Neural cell (in vitro differentiated cells): ENCODE results near the gene SLPI.

Experiments
- EP300 ChIP-seq: fragments of 450-650 bp; conservative IDR thresholded peaks from 2 replicates; pipeline ENCODE4 v1.6.1; 2014; ENCODE audit warnings: antibody characterized with exemption, mild to moderate bottlenecking, moderate library complexity; ENCODE audit not compliant: poor library complexity, severe bottlenecking
- EZH2 ChIP-seq: fragments of 200-600, 300-800 bp; shearing (Covaris generic), sonication (generic); IDR thresholded peaks from 2 replicates; pipeline ENCODE4 v1.6.1; 2014; ENCODE audit warnings: antibody characterized with exemption, low read length, borderline replicate concordance, mild to moderate bottlenecking; ENCODE audit not compliant: insufficient read depth, poor library complexity, severe bottlenecking
- MXI1 ChIP-seq: fragments of 450-650 bp; conservative IDR thresholded peaks from 2 replicates; pipeline ENCODE4 v1.6.1; 2014; ENCODE audit warnings: antibody characterized with exemption, mild to moderate bottlenecking; ENCODE audit not compliant: poor library complexity, severe bottlenecking
- POLR2AphosphoS5 ChIP-seq: IDR thresholded peaks from 2 replicates; pipeline ENCODE4 v1.6.1; 2012
- RAD21 ChIP-seq: fragments of 450-650 bp; conservative IDR thresholded peaks from 2 replicates; pipeline ENCODE4 v1.6.1; 2014; ENCODE audit warnings: antibody characterized with exemption, mild to moderate bottlenecking, moderate library complexity
- REST ChIP-seq: IDR thresholded peaks from 2 replicates; pipeline ENCODE4 v1.6.1; 2012; ENCODE audit warnings: borderline replicate concordance
- SMC3 ChIP-seq: fragments of 450-650 bp; conservative IDR thresholded peaks from 2 replicates; pipeline ENCODE4 v1.6.1; 2014; ENCODE audit warnings: antibody characterized with exemption, mild to moderate bottlenecking, moderate library complexity; ENCODE audit not compliant: poor library complexity
- TAF1 ChIP-seq: IDR thresholded peaks from 2 replicates; pipeline ENCODE4 v1.6.1; 2012; ENCODE audit warnings: low read depth
- TF ChIP-seq, protein P1 (sequence below): fragments of 450-650 bp; IDR thresholded peaks from 2 replicates; pipeline ENCODE4 v1.5.1; 2014; ENCODE audit warnings: antibody characterized with exemption, mild to moderate bottlenecking, moderate library complexity; ENCODE audit not compliant: poor library complexity, severe bottlenecking

DNA sequence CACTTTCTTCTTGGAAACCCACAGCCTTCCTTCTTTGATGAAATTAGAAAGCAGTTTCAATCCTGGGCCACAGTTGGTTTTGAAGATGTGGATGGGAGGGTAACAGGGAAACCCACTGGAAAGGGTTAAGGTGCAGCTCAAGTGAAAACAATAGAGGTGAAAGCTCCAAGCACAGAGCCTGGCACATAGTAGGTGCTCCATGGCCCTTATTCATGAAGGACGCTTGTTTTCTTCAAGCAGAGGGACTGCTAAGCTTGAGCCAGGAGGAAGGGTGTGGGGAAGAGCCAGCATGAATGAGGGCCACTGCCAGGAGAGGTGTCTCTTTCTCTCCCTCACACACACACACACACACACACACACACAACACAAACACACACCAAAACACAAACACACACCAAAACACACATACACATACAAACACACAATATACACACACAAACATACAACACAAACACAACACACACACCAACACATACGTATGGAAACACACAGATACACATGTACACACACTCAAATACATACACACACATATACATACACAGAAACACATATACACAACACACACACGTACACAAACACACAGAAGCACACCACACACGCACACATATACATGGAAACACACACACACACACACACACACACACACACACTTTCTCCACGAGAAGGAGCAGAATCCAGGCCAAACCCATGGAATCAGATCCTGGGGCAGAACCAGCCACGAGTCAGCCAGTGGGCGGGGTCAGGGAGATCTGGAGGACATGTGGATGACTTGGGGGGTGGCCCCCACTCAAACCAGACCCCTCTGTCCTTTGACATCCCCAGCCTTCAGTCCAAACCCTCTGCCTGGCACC is 28.6 kb upstream of the SLPI start:
- TF ChIP-seq, protein P1, sequence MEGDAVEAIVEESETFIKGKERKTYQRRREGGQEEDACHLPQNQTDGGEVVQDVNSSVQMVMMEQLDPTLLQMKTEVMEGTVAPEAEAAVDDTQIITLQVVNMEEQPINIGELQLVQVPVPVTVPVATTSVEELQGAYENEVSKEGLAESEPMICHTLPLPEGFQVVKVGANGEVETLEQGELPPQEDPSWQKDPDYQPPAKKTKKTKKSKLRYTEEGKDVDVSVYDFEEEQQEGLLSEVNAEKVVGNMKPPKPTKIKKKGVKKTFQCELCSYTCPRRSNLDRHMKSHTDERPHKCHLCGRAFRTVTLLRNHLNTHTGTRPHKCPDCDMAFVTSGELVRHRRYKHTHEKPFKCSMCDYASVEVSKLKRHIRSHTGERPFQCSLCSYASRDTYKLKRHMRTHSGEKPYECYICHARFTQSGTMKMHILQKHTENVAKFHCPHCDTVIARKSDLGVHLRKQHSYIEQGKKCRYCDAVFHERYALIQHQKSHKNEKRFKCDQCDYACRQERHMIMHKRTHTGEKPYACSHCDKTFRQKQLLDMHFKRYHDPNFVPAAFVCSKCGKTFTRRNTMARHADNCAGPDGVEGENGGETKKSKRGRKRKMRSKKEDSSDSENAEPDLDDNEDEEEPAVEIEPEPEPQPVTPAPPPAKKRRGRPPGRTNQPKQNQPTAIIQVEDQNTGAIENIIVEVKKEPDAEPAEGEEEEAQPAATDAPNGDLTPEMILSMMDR: no peak
- TF ChIP-seq EZH2: no peak
- TF ChIP-seq MXI1: no peak
- no peak for TF ChIP-seq REST
- TF ChIP-seq POLR2AphosphoS5: no peak
- no peak for TF ChIP-seq TAF1
- no peak for TF ChIP-seq EP300
- no peak for TF ChIP-seq RAD21
- TF ChIP-seq SMC3: no peak
